Measurements from ENCODE around the gene NCAM1.

DNA sequence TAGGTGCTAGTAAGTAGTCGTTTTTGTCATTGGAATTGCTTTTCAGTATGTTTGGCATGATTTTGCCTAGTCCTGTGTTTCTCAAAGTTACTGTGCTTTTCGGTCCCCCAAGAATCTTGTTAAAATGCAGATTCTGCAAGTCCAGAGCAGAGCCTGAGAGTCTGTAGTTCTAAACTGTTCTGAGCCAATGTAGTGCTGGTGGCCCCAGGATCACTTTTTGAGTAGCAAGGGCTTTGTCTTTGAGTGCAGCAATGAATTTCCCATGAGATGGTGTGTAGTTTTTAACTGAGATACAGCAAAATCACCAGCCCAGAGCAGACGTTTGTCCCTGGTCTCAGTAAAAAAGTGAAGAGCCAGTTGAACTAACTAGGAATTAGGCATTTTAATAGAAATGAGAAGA lies 122.4 kb downstream of the NCAM1 start:
- TF ChIP-seq SUZ12 (IDR thresholded peaks at IDR 0.05; ENCODE audit: extremely low read depth, insufficient read depth, insufficient read length) (no peak), YY1 (IDR thresholded peaks at IDR 0.05; ENCODE audit: insufficient read depth, insufficient read length) (no peak)
